HepG2 (cell line): ENCODE measurements around the gene TSACC. TPM values are rescaled to one million over a fixed set of nuclear protein-coding genes. Genes with fewer than 3 reads are reported as not detected.

Experiments used
- ATAC-seq: fragments of 200-7000 bp; cut with Tn5 transposase; 3 replicates; pipeline ENCODE4 v1.9.1; 2020; ENCODE audit warnings: mild to moderate bottlenecking, moderate library complexity
- BruUV-seq: library from RNA; stranded (reverse); fragments of 400-500 nt; replicated peaks from 2 replicates; lab custom pipeline; 2021; lab: Mats Ljungman, UMichigan
- CTCF ChIA-PET: fragments of 300-600 bp; formaldehyde crosslinking; extraction: SDS; loops from one replicate; lab custom pipeline; 2021; ENCODE audit warnings: low total read pairs, inconsistent platforms, low intra/inter-chr PET ratio; lab: Yijun Ruan, JAX
- POLR2A ChIA-PET: fragments of 350-600 bp; sonication (Branson Sonifier 250); formaldehyde crosslinking; loops from one replicate; lab custom pipeline; 2020; ENCODE audit warnings: antibody characterized with exemption, inconsistent platforms; lab: Yijun Ruan, JAX
- DNase-seq: peaks from one replicate; pipeline ENCODE4 v3.0.0-alpha.2; 2015; ENCODE audit warnings: low spot score
- FAIRE-seq: peaks from 3 replicates; lab custom pipeline; 2011; peaks lifted over from hg19 to GRCh38; lab: Jason Lieb, UNC
- H2AFZ ChIP-seq: one replicate; pipeline ENCODE4 v1.6.1; 2011; ENCODE audit warnings: low read length, inconsistent platforms
- H3K27ac ChIP-seq: fragments of 300-600 bp; 3 replicates; pipeline ENCODE4 v1.8.0; 2011; ENCODE audit warnings: mixed run types, mild to moderate bottlenecking, mixed read lengths, low read length, inconsistent platforms; ENCODE audit not compliant: insufficient read depth; ENCODE audit errors: extremely low read length
- H3K27me3 ChIP-seq, 2 experiments: fragments of 200-600 bp in 1 of 2; 2 replicates in 1 of 2; 3 replicates in 1 of 2; pipeline versions ENCODE4 v1.6.0 to v1.8.0; 2011; ENCODE audit warnings: low read length in 2 of 2, mild to moderate bottlenecking in 2 of 2, moderate library complexity in 2 of 2, inconsistent platforms in 1 of 2; ENCODE audit not compliant: insufficient read depth in 2 of 2, control insufficient read depth in 1 of 2
- H3K36me3 ChIP-seq, 2 experiments: fragments of 200-600 bp in 1 of 2; replicated peaks in 1 of 2; 2 replicates in 1 of 2; 3 replicates in 1 of 2; pipeline versions ENCODE4 v1.5.1 to v1.8.0; 2011; ENCODE audit warnings: low read length in 2 of 2, inconsistent platforms in 1 of 2; ENCODE audit not compliant: insufficient read depth in 2 of 2, control insufficient read depth in 1 of 2
- H3K4me1 ChIP-seq: 2 replicates; pipeline ENCODE4 v1.5.1; 2012; ENCODE audit warnings: low read length, inconsistent platforms; ENCODE audit not compliant: insufficient read depth
- H3K4me2 ChIP-seq: 2 replicates; pipeline ENCODE4 v1.6.0; 2011; ENCODE audit warnings: low read depth, low read length, inconsistent platforms
- H3K4me3 ChIP-seq, 3 experiments: fragments of 200-600 bp in 1 of 3; sonication (generic), shearing (Covaris generic) in 1 of 3; replicated peaks in 1 of 3; 2 replicates each; pipeline ENCODE4 v1.5.1; 2011 to 2016; ENCODE audit warnings: low read length in 3 of 3, inconsistent platforms in 2 of 3, low read depth in 2 of 3, mild to moderate bottlenecking in 2 of 3, control low read depth in 1 of 3, mixed read lengths in 1 of 3; ENCODE audit not compliant: insufficient read depth in 1 of 3
- H3K79me2 ChIP-seq: one replicate; pipeline ENCODE4 v1.6.1; 2011; ENCODE audit warnings: low read length, inconsistent platforms; ENCODE audit not compliant: insufficient read depth
- H3K9ac ChIP-seq: 2 replicates; pipeline ENCODE4 v1.6.0; 2011; ENCODE audit warnings: mild to moderate bottlenecking, low read depth, low read length, inconsistent platforms; ENCODE audit not compliant: insufficient read depth
- H3K9me3 ChIP-seq: 2 replicates; pipeline ENCODE4 v1.5.1; 2012; ENCODE audit warnings: mild to moderate bottlenecking, low read length
- H4K20me1 ChIP-seq: 2 replicates; pipeline ENCODE4 v1.6.0; 2011; ENCODE audit warnings: inconsistent platforms, mild to moderate bottlenecking, low read length, moderate library complexity; ENCODE audit not compliant: insufficient read depth
- EED ChIP-seq: sonication (generic); formaldehyde crosslinking; IDR thresholded peaks from 2 replicates; pipeline ENCODE4 v1.5.0; 2020; ENCODE audit warnings: mild to moderate bottlenecking, missing genetic modification reagents
- EP300 ChIP-seq, 3 experiments: sonication (generic) in 1 of 3; formaldehyde crosslinking in 1 of 3; IDR thresholded peaks; 2 replicates each; pipeline versions ENCODE4 v1.5.1 to v1.6.1; 2011 to 2020; ENCODE audit warnings: low read depth in 2 of 3, low read length in 2 of 3, borderline replicate concordance in 1 of 3, improper control_type of control experiment in 1 of 3, mild to moderate bottlenecking in 1 of 3, missing genetic modification reagents in 1 of 3, moderate library complexity in 1 of 3
- HDAC2 ChIP-seq: sonication (generic); formaldehyde crosslinking; IDR thresholded peaks from 2 replicates; pipeline ENCODE4 v1.4.0; 2020; ENCODE audit warnings: missing genetic modification reagents
- HNF1A ChIP-seq, 2 experiments: sonication (generic) in 1 of 2; formaldehyde crosslinking in 1 of 2; IDR thresholded peaks; 2 replicates each; pipeline versions ENCODE4 v1.4.0 to v1.6.1; 2016 to 2020; ENCODE audit warnings: borderline replicate concordance in 1 of 2, low read depth in 1 of 2, mild to moderate bottlenecking in 1 of 2, missing genetic modification reagents in 1 of 2
- KMT2A ChIP-seq: sonication (generic); formaldehyde crosslinking; IDR thresholded peaks from 2 replicates; pipeline ENCODE4 v1.4.0; 2020; ENCODE audit warnings: missing genetic modification reagents
- NR0B2 ChIP-seq: sonication (generic); formaldehyde crosslinking; IDR thresholded peaks from 2 replicates; pipeline ENCODE4 v1.4.0; 2020; ENCODE audit warnings: mild to moderate bottlenecking, missing genetic modification reagents
- PATZ1 ChIP-seq: sonication (generic); formaldehyde crosslinking; IDR thresholded peaks from 2 replicates; pipeline ENCODE4 v1.4.0; 2020; ENCODE audit warnings: missing genetic modification reagents
- SAP130 ChIP-seq: IDR thresholded peaks from 2 replicates; pipeline ENCODE4 v1.6.1; 2016; ENCODE audit warnings: low read depth
- SMC3 ChIP-seq: IDR thresholded peaks from 2 replicates; pipeline ENCODE4 v1.6.1; 2011; ENCODE audit warnings: low read length, improper control_type of control experiment
- ZBTB39 ChIP-seq: sonication (generic); formaldehyde crosslinking; IDR thresholded peaks from 2 replicates; pipeline ENCODE4 v1.5.0; 2020; ENCODE audit warnings: missing genetic modification reagents
- ZFAT ChIP-seq: sonication (generic); formaldehyde crosslinking; conservative IDR thresholded peaks from 2 replicates; pipeline ENCODE4 v1.8.1; 2023; ENCODE audit warnings: missing genetic modification reagents, inconsistent platforms
- WGBS: methylation state at CpG from one replicate; pipeline ENCODE4 v1.1.6; 2017; ENCODE audit warnings: low lambda C conversion rate; 5-methylcytosine and 5-hydroxymethylcytosine counted together
- in situ Hi-C: cut with HindIII; loops from 2 replicates; pipeline ENCODE4 v1.10.0; 2017; ENCODE audit warnings: low pct_unique_long_range_greater_than_20kb; ENCODE audit not compliant: extremely low pct_ligation_motif_present
- intact Hi-C: fragments of 100-400 bp; cut with micrococcal nuclease; formaldehyde crosslinking; loops from one replicate; pipeline ENCODE4 v1.10.0; 2022; ENCODE audit not compliant: unreplicated experiment
- polyA plus RNA-seq, 8 experiments: library from polyadenylated mRNA; depleted of rRNA in 3 of 8; stranded (reverse) in 7 of 8; unstranded in 1 of 8; fragments of >200 nt; fragmentation: Illumina TruSeq in 4 of 8; extraction: Trizol in 4 of 8; gene quantifications; 2 replicates each; pipeline versions ENCODE4 v1.2.1 to v1.2.3, GENCODE V29; 2011 to 2016; ENCODE audit warnings: low read depth in 4 of 8, missing spikeins in 1 of 8, mixed read lengths in 1 of 8; ENCODE audit not compliant: insufficient read depth in 1 of 8
- total RNA-seq, 5 experiments: library from RNA; depleted of rRNA; stranded (reverse); fragments of >200 nt; fragmentation: Illumina TruSeq; extraction: Trizol; gene quantifications; 2 replicates each; pipeline ENCODE4 v1.2.3, GENCODE V29; 2016; ENCODE audit warnings: low read depth in 1 of 5
- TF ChIP-seq, protein P1 (sequence below): sonication (generic); IDR thresholded peaks from 2 replicates; pipeline ENCODE4 v1.6.1; 2016; ENCODE audit warnings: low read depth, borderline replicate concordance

Gene TSACC
- total and polyA plus RNA-seq, 2 of the 13 experiments (the other 11 are each of a cell fraction or from before 2014, with no cell fraction given) = 1.5 to 2.6 TPM

GRCh38 chr1:156383023-156383422, 44.7 kb downstream of the TSACC start:
- WGBS = 98% methylated on average over 5 of the region's 9 CpGs
- BruUV-seq = no TSS peak
- intact Hi-C loops = loop anchor here (1.0 kb wide), 1 partner anchor 26 kb away; no protein-coding TSS in a partner anchor
- TF ChIP-seq SAP130 (peak; percentile 34; the same call in 1 of the 2 replicates), HNF1A (IDR thresholded peaks at IDR 0.05; ENCODE audit: low read depth) (no peak), HNF1A (CRISPR knock-in tag; IDR thresholded peaks at IDR 0.05; ENCODE audit: borderline replicate concordance) (no peak), ZFAT (no peak), EED (CRISPR knock-in tag) (0 out of 2 replicates have a peak, but pooled peaks have one; percentile 28), NR0B2 (CRISPR knock-in tag) (no peak), PATZ1 (peak; percentile 36; the same call in 1 of the 2 replicates), HDAC2 (CRISPR knock-in tag) (peak; percentile 22; the same call in 1 of the 2 replicates), EP300 (IDR thresholded peaks at IDR 0.05; ENCODE audit: low read depth in 2 of 2, low read length in 2 of 2) (no peak), EP300 (CRISPR knock-in tag; IDR thresholded peaks at IDR 0.05; ENCODE audit: borderline replicate concordance) (0 out of 2 replicates have a peak, but pooled peaks have one; percentile 15), ZBTB39 (CRISPR knock-in tag) (no peak), KMT2A (no peak), SMC3 (peak; percentile 47; the same call in 1 of the 2 replicates)
- TF ChIP-seq, protein P1, sequence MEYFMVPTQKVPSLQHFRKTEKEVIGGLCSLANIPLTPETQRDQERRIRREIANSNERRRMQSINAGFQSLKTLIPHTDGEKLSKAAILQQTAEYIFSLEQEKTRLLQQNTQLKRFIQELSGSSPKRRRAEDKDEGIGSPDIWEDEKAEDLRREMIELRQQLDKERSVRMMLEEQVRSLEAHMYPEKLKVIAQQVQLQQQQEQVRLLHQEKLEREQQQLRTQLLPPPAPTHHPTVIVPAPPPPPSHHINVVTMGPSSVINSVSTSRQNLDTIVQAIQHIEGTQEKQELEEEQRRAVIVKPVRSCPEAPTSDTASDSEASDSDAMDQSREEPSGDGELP = no peak

More at GRCh38 chr1:156383023-156383422, 44.7 kb downstream of the TSACC start:
- Histone ChIP-seq H3K36me3 (peaks cover 28 to 54% of the 10 kb centered on the region in 2 experiments), H4K20me1 (peaks cover 7% of the 10 kb centered on the region), H3K4me2 (no peak overlapping the region), H3K4me1 (peaks cover 32% of the 10 kb centered on the region), H3K4me3 (no peak overlapping the region), H3K27ac (no peak overlapping the region), H3K79me2 (no peaks in the 10 kb centered on the region), H3K27me3 (no peaks in the 10 kb centered on the region), H3K9me3 (no peaks in the 10 kb centered on the region), H2AFZ (no peak overlapping the region), H3K9ac (no peak overlapping the region)
- in situ Hi-C loops = no loop called here
- FAIRE-seq = no peak
- ATAC-seq = peak; percentile 71
- ChIA-PET POLR2A (interaction anchor here (12.6 kb wide), 1 partner anchor 14 kb away, joined by 189 read pairs; the partner anchor contains the start of gene RHBG), CTCF (interaction anchor here (2.0 to 5.4 kb wide), 2 partner anchors 26 to 62 kb away, joined by 9 to 76 read pairs; no protein-coding TSS in a partner anchor)
- peak; percentile 49 for DNase-seq
